AG09309 (cell line): Measurements from ENCODE around the gene LHX2.
A peak's percentile ranks its signal among the peaks of the same experiment; 100 is the strongest.

Experiments
- DNase-seq: peaks from one replicate; pipeline ENCODE4 v3.0.0-alpha.2; 2010; ENCODE audit warnings: low read depth
- H3K4me3 ChIP-seq: 2 replicates; pipeline ENCODE4 v1.5.1; 2011; ENCODE audit warnings: mild to moderate bottlenecking, low read depth, low read length, moderate library complexity; ENCODE audit not compliant: control insufficient read depth
- TF ChIP-seq, protein P1 (sequence below): IDR thresholded peaks from 2 replicates; pipeline ENCODE4 v1.5.1; 2011; ENCODE audit warnings: mild to moderate bottlenecking, low read depth, low read length, inconsistent platforms; ENCODE audit not compliant: insufficient read depth, control insufficient read depth; ENCODE audit errors: missing control alignments

LHX2 gene, protein sequence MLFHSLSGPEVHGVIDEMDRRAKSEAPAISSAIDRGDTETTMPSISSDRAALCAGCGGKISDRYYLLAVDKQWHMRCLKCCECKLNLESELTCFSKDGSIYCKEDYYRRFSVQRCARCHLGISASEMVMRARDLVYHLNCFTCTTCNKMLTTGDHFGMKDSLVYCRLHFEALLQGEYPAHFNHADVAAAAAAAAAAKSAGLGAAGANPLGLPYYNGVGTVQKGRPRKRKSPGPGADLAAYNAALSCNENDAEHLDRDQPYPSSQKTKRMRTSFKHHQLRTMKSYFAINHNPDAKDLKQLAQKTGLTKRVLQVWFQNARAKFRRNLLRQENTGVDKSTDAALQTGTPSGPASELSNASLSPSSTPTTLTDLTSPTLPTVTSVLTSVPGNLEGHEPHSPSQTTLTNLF

DNA sequence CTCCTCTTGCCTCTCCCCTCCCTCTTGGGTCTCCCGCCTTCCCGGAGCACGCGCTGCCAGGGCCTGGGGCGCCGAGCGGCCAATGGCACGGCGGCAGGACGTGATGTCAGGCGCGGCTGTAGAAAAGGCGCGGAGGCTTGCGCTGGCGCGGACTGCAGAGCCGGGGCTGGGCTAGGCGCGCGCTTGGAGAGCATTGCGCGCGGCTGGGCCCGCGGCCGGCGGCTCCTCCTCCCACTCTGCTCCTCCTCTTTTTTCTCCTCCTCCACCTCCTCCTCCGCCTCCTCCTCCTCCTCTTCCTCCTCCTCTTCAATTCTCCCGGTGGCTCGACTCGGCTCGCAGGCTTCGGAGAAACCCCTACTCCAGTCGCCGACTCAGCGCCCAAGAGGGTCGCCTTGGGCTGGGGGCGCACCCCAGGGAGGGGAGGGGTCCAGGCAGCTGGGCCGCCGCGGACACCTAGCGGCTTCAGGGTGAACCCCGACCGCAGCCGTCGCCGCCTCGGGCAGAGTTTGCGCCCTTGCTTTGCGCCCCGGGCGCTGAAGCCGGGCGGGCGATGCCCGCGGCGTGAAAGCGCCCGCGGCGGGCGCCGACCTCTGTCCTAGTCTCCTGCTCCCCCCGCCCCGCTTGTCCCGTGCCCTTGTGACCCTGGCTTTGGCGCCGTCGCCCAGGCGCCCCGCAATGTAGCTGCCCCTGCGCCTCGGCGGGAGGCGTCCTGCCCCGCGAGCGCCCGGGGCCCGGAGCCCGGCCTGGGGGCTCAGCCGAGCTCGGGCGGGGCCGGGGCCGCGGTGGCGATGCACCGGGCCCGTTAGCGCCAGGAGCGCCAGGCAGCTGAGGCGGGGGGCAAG is at the start of gene LHX2:
Gene LHX2, plus strand, starts transcription at position 309 of the 842 bp plus-strand sequence. CDS start 581 bp downstream, outside the sequence.
- peak; percentile 71 for DNase-seq
- TF ChIP-seq, protein P1, sequence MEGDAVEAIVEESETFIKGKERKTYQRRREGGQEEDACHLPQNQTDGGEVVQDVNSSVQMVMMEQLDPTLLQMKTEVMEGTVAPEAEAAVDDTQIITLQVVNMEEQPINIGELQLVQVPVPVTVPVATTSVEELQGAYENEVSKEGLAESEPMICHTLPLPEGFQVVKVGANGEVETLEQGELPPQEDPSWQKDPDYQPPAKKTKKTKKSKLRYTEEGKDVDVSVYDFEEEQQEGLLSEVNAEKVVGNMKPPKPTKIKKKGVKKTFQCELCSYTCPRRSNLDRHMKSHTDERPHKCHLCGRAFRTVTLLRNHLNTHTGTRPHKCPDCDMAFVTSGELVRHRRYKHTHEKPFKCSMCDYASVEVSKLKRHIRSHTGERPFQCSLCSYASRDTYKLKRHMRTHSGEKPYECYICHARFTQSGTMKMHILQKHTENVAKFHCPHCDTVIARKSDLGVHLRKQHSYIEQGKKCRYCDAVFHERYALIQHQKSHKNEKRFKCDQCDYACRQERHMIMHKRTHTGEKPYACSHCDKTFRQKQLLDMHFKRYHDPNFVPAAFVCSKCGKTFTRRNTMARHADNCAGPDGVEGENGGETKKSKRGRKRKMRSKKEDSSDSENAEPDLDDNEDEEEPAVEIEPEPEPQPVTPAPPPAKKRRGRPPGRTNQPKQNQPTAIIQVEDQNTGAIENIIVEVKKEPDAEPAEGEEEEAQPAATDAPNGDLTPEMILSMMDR = peak; percentile 36
- peak within 1 kb of the TSS; percentile 75 for H3K4me3 ChIP-seq

DNA sequence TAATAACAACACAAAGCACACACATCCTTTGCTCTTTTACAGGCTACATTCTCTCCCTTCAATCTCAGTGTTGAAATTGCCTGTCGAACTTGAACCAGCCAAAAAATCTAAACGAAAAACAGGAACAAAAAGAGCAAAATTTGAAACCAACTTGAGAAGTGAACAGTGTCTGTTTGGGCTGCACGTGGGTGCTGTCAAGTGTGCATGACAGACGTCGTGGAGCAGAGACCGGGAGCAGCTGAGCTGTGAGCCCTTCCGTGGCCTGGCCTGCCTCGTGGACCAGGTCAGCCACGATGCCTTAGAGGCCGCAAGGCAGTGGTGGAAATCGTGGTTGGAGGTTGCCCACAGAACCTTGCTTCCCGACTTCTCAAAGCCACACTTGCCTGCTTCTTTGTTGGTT is 46.8 kb upstream of the LHX2 start:
- H3K4me3 ChIP-seq = no peak overlapping the region
- TF ChIP-seq, protein P1 = no peak
- DNase-seq = no peak

DNA sequence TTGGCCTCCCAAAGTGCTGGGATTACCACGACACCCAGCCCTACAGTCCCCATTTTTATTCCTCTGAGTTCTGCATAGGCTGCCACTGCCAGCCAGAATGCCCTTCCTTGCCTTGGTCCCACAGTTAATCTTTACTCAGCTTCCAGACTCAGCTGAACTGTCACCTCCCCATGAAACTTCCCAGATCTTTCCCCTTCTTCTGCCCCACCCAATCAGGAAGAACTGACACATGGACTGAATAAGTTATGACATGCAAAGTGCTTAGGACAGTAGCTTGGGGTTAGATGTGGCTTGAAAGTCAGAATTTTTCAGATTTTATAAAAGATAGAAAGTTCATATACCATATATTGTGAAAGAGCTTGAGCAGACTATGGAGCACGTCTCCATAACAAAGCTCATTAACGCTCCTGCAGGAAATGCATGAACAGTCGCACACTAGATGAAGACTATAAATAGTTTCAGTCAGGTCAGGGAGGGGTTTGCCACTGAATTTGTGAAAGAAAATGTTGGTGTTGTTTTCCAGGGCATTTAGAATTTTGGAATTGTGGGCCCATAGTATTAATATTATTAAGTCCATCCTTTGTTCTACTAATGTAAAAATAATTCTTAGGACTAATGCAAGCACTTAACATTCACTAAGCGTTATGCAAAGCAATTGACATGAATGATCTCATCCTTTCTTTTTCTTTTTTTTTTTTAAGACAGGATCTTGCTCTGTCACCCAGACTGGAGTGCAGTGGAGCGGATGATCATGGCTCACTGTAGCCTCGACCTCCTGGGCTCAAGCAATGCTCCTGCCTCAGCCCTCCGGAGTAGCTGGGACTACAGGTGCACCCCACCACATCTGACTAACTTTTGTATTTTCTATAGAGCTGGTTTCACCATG is 45.5 kb upstream of the LHX2 start:
- DNase-seq = no peak
- TF ChIP-seq, protein P1 = no peak
- no peak overlapping the region for H3K4me3 ChIP-seq

DNA sequence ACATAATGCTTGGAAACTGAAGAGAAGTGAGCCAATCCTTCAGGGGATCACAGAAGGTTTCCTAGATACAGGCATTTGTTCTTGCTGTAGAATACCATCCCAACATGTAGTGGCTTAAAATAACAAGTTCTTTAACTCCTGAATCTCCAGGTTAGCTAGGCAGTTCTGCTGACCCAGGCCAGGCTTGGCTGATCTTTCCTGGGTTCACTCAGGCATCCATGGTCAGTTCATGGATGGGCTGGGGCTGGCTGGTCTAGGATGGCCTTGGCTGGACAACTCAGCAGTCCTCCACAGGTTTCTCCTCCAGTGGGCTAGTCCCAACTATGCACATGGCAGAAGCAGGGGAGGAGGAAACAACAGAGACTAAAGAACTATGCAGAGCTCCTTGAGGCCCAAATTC is 44.2 kb upstream of the LHX2 start:
- DNase-seq = no peak
- no peak overlapping the region for H3K4me3 ChIP-seq

DNA sequence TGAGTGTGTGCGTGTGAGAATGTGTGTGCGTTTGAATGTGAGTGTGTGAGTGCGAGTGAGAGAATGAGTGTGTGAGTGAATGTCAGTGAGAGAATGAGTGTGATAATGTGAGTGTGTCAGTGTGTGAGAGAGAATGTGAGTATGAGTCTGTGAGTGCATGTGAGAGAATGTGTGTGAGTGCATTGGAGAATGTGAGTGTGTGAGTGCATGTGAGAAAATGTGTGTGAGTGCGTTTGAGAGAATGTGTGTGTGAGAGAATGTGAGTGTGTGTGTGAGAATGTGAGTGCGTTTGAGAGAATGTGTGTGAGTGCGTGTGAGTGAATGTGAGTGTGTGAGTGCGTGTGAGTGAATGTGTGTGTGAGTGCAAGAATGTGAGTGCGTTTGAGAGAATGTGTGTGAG is 39.0 kb upstream of the LHX2 start:
- DNase-seq = no peak
- TF ChIP-seq, protein P1 = no peak
- no peak overlapping the region for H3K4me3 ChIP-seq

More for the DNA sequence above, 44.2 kb upstream of the LHX2 start:
- TF ChIP-seq, protein P1 = no peak
